GM19397 (cell line): ENCODE results near the gene MEFV.
"Not testable (repeated sequence)": the region's sequence is repeated elsewhere in the genome, so short reads cannot be mapped to it uniquely, and the experiment has no call there.

ENCODE experiments used
- ATAC-seq: cut with Tn5 transposase; IDR thresholded peaks from one replicate; pipeline ENCODE4 v1.9.1; 2021; ENCODE audit warnings: mild to moderate bottlenecking, moderate library complexity; ENCODE audit not compliant: unreplicated experiment

Gene MEFV

DNA sequence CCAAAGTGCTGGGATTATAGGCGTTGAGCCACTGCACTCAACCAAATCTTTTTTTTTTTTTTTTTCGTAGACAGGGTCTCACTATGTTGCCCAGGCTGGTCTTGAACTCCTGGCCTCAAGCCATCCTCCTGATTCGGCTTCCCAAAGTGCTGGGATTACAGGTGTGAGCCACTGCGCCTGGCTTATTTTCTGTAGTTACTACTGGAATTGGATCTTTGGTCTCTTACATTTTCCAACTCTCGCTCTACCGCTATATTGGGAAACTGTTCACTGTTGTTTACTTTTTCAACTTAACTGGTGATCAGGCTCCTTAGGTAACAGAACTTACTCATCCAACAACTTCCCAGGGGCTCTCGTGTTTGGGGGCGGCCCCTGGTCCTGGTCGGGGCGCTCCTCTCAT, 35.6 kb downstream of the MEFV start:
- ATAC-seq = no peak

DNA sequence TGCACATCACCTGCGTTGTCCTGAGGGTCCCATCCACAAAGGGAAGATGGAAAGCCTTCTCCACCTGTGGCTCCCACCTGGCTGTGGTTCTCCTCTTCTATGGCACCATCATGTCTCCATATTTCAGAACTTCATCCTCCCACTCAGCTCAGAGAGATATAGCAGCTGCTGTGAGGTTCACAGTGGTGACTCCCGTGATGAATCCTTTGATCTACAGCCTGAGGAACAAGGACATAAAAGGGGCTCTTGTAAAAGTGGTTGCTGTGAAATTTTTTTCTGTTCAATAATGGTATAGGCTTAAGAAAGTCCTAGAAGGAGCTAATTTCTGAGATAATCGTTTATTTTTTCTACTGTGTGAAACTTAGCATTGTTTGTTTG, 40.2 kb downstream of the MEFV start:
- no peak for ATAC-seq

DNA sequence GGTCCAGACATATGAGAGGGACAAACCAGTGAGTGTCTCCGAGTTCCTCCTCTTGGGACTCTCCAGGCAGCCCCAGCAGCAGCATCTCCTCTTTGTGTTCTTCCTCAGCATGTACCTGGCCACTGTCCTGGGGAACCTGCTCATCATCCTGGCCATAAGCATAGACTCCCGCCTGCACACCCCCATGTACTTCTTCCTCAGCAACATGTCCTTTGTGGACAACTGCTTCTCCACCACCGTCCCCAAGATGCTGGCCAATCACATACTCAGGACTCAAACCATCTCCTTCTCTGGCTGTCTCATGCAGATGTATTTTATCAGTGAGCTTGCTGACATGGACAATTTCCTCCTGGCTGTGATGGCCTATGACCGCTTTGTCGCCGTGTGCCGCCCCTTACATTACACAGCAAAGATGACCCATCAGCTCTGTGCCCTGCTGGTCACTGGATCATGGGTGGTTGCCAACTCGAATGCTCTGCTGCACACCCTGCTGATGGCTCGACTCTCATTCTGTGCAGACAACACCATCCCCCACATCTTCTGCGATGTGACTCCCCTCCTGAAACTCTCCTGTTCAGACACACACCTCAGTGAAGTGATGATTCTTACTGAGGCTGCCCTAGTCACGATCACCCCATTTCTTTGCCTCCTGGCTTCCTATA, 40.7 kb downstream of the MEFV start:
- ATAC-seq = no peak

DNA sequence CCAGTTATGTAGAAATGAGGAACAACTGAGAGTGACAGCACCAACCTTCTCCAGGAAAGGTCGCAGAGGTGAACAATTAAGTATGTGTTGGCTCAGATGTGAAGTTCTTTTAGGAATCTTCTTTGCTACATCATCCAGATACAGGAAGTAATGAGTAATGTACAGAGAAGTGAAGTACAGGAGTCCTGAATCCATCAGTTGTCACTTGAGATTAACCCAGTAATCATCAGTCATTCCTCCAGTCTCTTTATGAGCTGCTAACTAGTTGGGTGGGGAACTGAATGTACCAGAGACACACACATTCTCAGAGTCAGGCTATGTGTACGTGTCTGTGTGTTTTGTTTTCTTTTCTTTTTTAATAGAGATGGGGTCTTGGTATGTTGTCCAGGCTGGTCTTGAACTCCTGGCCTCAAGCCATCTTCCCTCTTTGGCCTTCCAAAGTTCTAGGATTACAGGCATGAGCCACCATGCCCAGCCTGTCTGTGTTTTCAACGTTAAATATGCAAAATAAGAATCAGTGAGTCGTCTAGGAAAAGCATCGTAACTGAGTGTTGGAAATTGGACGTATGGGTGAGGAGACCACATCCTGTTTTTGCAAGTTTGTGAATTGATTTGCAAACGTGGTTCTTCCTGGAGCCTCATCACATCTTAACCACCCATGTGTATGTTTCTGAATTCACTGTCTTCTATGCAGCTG, 41.4 kb downstream of the MEFV start:
- ATAC-seq = no peak

DNA sequence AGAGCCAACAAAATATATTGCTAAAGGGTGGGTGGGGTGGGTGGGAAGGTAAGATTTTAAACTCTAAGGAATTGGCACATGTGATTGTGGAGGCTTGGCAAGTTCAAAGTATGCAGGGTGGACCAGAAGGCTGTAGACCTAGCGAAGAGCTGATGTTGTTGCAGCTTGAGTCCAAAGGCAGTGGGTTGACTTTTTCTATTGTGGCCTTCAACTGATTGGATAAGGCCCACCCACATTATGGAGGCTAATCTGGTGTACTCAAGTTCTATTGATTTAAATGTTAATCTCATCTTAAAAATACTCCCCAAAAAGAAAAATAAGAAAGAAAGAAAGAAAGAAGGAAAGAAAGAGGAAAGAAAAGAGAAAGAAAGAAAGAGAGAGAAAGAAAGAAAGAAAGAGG, 43.9 kb downstream of the MEFV start:
- ATAC-seq = no peak

DNA sequence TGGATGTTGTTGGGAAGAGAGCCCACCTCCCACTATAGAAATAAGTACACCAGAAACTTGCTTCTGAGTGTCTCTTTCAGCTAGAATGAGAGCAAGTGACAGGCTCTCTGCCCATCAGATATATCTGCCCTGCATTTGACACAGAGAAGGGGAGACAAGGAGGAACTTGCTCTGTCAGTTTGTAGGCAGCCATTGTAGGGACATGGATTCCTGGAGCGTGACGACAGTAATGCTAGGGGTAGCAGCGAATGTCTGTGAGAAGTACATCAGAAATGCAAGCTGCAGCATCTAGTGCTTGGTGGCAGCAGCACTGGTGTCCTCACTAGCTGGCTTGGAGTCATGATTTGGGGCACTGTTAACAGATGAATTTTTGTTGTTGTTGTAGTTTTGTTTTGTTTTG, 44.4 kb downstream of the MEFV start:
- ATAC-seq = no peak

DNA sequence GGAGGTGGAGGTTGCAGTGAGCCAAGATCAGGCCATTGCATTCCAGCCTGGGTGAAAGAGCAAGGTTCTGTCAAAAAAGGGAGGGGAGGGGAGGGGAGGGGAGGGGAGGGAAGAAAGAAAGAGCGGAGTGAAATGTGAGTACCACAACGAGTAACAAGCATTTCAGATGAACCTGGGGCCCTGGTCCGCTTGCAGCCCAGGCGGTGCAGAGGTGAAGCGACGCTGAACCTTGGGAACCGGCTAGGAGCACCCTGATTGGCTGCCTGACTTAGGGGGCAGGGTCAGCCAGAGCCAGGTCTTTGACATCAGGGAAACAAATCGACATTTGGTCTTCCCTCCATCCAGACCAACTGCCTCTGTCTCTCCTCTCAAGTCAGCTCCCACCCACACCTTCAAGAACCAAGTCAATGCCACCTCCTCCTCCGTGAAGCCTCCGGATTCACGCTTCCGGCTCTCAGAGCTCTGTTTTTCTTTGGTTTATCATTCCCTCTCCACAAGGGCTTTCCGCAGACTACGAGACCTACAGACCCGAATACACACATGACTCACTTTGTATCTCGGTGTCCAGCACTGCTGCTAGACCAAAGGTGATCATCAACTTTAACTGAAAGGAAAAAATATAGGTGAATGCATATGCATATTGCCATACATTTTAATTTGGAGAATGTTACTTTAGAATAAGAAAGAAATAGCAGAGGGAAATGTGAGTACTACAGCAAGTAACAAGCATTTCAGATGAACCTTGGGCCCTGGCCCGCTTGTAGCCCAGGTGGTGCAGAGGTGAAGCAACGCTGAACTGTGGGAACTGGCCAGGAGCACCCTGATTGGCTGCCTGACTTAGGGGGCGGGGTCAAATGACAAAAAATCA, 49.1 kb downstream of the MEFV start:
- ATAC-seq = no peak

DNA sequence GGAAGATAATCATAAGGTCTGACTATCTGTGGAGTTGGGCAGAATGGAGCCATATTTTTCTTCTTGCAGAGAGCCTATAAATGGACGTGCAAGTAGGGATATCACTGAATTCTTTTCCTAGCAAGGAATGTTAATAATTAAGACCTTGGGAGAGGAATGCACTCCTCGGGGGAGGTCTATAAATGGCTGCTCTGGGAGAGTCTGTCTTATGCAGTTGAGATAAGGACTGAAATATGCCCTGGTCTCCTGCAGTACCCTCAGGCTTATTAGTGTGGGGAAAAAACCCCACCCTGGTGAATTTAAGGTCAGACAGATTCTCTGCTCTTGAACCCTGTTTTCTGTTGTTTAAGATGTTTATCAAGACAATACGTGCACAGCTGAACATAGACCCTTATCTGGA, 50.5 kb downstream of the MEFV start:
- not testable (repeated sequence) for ATAC-seq

DNA sequence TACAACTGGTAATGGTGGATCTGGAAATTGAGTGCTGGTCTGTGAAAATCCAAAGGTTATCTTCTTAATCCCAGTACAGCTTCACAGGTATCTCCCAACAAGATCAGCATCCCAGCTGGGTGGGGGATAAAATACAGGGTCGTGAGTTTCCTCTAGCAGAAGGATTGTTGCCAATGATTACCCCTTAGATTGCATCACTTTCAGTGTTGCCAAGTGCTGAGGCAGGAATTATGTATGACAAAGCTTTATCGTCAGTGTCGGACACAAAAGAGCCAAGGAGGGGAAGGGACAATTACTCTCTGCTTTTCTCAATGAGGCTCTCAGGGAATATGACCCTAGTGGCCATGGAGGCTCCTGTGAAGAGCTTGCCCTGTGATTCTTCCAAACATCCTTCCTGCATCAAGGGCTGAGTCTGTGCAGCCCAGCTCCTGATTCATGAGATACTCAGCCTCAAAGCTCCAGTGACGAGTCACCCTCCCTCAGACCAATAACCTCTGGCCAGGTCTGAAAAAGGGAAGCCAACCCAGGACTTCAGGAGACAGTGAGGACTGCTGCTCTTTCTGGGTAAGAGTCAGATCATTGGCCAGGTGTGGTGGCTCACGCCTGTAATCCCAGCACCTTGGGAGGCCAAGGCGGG, 53.4 kb downstream of the MEFV start:
- no peak for ATAC-seq

DNA sequence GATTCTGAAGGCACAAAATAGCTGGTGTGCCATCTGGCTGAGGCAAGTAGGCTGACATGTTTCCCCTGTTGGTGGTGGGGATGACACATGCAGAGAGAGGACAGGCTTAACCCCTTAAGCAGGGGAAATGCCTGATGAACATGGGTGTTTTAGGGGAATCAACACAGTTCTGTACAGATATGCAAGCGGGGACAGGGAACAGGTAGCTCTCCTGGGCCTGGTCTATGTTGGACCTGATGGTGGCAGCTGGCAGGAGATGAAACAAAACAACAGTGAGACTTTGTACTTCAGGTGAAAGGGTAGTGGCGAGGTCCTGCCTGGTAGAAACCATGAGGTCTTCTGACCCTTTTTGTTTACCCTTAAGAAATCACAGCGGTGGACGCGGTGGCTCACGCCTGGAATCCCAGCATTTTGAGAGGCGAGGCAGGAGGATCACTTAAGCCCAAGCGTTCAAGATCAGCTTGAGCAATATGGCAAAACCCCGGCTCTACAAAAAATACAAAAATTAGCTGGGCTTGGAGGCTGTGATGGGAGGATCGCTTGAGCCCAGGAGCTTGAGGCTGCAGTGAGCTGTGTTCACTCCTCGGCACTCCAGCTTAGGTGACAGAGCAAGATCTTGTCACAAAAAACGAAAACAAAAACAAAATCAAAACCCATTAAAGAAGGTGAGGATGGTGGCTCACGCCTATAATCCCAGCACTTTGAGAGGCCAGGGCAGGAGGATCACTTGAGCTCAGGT, 57.9 kb downstream of the MEFV start:
- ATAC-seq = no peak

DNA sequence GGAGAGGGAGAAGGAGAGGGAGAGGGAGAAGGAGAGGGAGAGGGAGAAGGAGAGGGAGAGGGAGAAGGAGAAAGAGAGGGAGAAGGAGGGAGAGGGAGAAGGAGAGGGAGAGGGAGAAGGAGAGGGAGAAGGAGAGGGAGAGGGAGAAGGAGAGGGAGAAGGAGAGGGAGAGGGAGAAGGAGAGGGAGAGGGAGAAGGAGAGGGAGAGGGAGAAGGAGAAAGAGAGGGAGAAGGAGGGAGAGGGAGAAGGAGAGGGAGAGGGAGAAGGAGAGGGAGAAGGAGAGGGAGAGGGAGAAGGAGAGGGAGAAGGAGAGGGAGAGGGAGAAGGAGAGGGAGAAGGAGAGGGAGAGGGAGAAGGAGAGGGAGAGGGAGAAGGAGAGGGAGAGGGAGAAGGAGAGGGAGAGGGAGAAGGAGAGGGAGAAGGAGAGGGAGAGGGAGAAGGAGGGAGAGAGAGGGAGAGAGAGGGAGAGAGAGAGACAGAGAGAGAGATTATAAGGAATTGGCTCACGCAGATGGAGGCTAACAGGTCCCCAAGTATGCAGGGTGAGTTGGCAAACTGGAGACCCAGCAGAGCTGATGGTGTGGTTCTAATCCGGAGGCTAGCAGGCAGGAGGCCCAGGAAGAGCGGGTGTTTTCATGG, 58.6 kb downstream of the MEFV start:
- not testable (repeated sequence) for ATAC-seq

DNA sequence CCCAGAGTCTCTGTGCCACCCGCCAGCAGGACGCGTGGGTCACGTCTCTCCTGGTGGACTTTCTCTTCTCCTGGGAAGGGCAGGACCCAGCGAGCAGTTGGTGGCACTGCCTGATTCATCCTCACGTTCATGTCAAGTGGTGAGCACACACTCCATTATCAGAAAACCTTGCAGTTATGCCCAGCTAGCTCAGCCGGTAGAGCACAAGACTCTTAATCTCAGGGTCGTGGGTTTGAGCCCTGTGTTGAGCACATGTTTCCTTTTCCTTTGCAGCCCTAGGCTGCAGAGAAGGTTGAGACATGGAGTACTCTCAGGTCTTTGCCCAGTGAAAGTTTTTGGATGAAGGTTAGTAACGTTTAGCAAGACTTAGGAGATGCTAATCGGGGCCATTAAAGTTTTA, 60.5 kb downstream of the MEFV start:
- no peak for ATAC-seq

DNA sequence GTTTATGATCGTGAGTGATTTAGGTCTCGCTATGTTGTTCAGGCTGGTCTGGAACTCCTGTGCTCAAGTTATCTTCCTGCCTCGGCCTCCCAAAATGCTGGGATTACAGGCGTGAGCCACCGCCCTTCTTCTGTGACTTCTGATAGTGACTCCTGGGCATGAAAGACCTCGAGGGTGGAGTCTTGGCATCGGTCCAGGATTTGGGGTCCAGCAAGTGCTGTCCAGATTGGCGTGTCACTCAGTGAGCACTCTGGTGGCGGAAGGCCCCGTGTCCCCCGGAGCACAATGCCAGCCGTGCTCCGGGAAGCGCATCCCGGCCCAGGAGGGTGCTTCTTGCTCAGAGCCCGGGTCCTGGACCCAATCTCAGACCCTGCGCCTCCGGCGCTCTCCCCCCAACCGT, 61.6 kb downstream of the MEFV start:
- ATAC-seq = no peak

DNA sequence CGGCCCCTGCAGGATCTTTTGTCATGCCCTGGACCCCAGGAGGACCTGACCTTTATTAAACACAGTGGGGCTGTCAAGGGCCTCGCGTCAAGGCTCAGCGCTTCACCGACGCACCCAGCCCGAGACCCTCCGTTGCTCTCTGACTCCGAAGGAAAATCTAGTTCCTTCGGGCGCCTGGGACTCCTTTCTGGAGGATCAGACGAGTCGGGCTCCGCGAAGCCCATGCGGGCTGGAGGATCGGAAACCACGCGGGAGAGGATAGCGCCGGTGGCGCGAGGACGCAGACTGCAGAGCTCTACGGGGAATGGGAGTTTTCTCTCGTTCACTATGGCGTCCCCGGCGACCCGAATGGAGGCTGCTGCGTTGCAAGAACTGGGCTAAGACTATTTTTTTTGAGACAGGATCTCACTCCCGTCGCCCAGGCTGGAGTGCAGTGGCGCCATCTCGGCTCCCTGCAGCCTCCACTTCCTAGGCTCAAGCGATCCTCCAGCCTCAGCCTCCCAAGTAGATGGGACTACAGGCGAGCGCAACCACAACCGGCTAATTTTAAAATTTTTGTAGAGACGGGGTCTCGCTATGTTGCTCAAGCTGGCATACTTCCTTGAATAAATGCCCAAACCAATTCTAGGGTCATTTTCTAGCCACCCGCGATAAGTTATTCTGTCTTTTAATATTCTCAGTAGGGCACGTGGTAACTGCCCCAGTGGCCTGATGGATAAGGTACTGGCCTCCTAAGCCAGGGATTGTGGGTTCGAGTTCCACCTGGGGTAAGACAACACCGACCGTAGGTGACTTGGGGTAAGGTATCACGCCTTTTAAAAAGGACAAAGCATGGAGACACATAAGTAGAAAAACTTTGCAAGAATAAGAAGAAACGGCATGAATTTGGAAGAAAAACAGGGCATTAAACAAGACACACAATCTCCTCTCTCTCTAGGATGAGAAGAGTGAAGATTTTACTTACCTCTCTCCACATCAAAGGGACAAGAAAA, 62.9 kb downstream of the MEFV start:
- no peak for ATAC-seq

DNA sequence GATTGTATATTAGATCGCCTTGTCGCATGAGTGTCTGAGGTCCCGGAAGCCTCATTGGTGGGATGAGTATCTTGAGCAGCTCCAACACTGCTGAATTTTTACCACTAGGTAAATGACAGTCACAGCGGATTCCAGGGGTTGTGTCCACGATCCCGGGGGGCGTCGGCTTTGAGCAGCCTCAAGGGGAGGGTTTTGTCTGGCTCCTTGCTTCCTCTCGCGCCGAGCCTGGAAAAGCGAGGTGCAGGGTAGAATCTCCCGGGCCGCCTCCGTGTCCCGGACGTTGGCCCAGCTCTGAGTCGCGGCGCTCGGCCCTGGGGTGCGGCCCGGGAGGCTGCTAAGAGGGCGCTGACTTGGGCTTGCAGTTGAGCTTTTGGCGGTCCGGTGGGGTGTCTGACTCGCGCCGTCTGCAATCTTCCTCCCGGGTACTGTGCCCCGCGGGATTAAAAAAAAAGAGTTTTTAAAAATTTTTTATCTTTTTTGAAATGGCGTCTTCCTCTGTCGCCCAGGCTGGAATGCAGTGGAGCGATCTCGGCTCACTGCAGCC, 63.9 kb downstream of the MEFV start:
- no peak for ATAC-seq
